SK-N-SH treated with all-trans-retinoic acid at 6 μM for 48 hours (cell line): ENCODE results near the gene RGCC.

Source experiments
- ISL1 ChIP-seq: fragments of 250-450 bp; sonication (Bioruptor Pico); IDR thresholded peaks from 2 replicates; pipeline ENCODE4 v2.1.2; 2022; ENCODE audit warnings: mild to moderate bottlenecking, moderate library complexity
- RARB ChIP-seq: fragments of 250-450 bp; sonication (Bioruptor Pico); IDR thresholded peaks from 2 replicates; pipeline ENCODE4 v1.8.0; 2021; ENCODE audit warnings: mild to moderate bottlenecking, moderate library complexity
- SNAI2 ChIP-seq: fragments of 250-450 bp; sonication (Bioruptor Pico); IDR thresholded peaks from 2 replicates; pipeline ENCODE4 v1.5.0; 2020; ENCODE audit warnings: mild to moderate bottlenecking, moderate library complexity
- TCF4 ChIP-seq: fragments of 250-450 bp; sonication (Bioruptor Pico); IDR thresholded peaks from 2 replicates; pipeline ENCODE4 v1.8.0; 2021; ENCODE audit warnings: mild to moderate bottlenecking, moderate library complexity, borderline replicate concordance
- TF ChIP-seq, protein P1 (sequence below): fragments of 250-450 bp; sonication (Bioruptor Pico); IDR thresholded peaks from 2 replicates; pipeline ENCODE4 v1.5.1; 2020; ENCODE audit warnings: low read depth, mild to moderate bottlenecking, moderate library complexity
- TF ChIP-seq, protein P2 (sequence below): fragments of 250-450 bp; sonication (Bioruptor Pico); IDR thresholded peaks from 2 replicates; pipeline ENCODE4 v1.8.0; 2020; ENCODE audit warnings: mild to moderate bottlenecking, moderate library complexity, borderline replicate concordance

- TF ChIP-seq TCF4 (CRISPR knock-in tag) (no peak), SNAI2 (CRISPR knock-in tag) (no peak), ISL1 (CRISPR knock-in tag) (no peak), RARB (CRISPR knock-in tag) (no peak)
- TF ChIP-seq, protein P1, sequence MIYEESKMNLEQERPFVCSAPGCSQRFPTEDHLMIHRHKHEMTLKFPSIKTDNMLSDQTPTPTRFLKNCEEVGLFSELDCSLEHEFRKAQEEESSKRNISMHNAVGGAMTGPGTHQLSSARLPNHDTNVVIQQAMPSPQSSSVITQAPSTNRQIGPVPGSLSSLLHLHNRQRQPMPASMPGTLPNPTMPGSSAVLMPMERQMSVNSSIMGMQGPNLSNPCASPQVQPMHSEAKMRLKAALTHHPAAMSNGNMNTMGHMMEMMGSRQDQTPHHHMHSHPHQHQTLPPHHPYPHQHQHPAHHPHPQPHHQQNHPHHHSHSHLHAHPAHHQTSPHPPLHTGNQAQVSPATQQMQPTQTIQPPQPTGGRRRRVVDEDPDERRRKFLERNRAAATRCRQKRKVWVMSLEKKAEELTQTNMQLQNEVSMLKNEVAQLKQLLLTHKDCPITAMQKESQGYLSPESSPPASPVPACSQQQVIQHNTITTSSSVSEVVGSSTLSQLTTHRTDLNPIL, result no peak
- TF ChIP-seq, protein P2, sequence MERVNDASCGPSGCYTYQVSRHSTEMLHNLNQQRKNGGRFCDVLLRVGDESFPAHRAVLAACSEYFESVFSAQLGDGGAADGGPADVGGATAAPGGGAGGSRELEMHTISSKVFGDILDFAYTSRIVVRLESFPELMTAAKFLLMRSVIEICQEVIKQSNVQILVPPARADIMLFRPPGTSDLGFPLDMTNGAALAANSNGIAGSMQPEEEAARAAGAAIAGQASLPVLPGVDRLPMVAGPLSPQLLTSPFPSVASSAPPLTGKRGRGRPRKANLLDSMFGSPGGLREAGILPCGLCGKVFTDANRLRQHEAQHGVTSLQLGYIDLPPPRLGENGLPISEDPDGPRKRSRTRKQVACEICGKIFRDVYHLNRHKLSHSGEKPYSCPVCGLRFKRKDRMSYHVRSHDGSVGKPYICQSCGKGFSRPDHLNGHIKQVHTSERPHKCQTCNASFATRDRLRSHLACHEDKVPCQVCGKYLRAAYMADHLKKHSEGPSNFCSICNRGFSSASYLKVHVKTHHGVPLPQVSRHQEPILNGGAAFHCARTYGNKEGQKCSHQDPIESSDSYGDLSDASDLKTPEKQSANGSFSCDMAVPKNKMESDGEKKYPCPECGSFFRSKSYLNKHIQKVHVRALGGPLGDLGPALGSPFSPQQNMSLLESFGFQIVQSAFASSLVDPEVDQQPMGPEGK (CRISPR knock-in tag), result no peak
Measured at GRCh38 chr13:41488124-41488523, 30.8 kb downstream of the RGCC start.
